PC-3 (cell line): ENCODE measurements around the gene GTPBP3.

Source experiments
- CTCF ChIP-seq: fragments of 300-600 bp; sonication (generic); conservative IDR thresholded peaks from 2 replicates; pipeline ENCODE4 v1.5.1; 2017; ENCODE audit warnings: antibody characterized with exemption, low read depth, mild to moderate bottlenecking, low read length
- EZH2 ChIP-seq: fragments of 300-600 bp; sonication (generic); IDR thresholded peaks from one replicate; pipeline ENCODE4 v1.6.1; 2017; ENCODE audit warnings: antibody characterized with exemption, mild to moderate bottlenecking, low read length; ENCODE audit not compliant: unreplicated experiment

DNA sequence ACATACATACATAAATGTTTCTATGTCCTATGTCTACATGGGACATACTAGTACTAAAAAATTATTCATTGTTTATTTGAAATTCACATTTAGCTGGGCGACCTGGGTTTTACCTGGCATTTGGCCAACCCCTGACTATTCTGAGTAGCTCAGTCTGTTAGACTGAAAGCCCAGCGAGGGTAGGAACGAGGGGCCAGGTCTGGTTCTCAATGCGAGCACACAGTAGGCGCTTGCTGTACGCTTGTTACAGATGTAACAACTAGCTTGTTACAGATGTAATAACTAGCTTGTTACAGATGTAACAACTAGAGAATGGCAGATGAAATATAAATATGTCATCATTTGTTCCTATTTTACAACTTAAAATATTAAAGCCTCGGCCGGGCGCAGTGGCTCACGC, 1.8 kb upstream of the GTPBP3 start:
- TF ChIP-seq CTCF (no peak), EZH2 (no peak)
